Measurements from ENCODE around the gene SUSD6. TPM values are rescaled to one million over a fixed set of nuclear protein-coding genes. Genes with fewer than 3 reads are reported as not detected.
"Not testable (repeated sequence)": the region's sequence is repeated elsewhere in the genome, so short reads cannot be mapped to it uniquely, and the experiment has no call there.

SUSD6 gene
- total RNA-seq, 1 donor from 2014 or later: 48.0 TPM

DNA sequence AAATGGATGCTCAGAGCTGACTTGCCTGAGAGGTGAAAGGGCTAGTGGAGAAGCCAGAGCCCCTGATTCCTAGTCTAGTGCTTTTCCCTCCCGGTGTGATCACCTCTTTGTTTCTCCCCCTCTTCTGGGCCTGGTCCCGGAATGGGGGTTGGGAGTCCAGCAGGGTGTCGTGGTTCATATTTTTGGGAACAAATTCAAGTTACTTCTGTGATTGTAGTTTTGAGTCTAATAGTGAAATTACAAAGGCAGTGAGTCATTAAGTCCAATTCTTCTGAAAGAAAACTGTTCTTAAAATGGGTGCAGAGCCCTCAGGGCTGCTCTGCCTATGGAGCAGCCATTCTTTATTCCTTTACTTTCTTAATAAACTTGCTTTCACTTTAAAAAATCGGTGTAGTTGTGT is 7.6 kb downstream of the SUSD6 start:
- no peak for DNase-seq (ENCODE audit: low spot score)

DNA sequence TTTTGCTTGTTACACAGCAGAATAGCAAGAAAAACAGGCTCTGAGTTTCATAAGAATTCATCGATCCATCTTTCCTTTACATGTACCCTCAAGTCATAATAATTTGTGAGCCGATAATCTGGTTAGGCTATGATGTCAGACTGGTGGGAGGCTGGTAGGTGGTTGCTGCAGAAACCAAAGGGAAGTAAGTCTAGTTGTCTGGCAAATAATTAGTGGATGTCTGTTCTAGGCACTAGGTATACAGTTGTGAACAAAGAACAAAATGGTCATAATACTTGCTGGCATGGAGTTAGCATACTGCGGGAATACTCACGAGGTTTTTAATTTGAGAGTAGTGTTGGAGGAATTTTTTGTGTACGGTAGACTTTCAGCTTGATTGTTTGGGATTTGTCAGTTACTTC is 8.8 kb downstream of the SUSD6 start:
- DNase-seq (ENCODE audit: low spot score): no peak

DNA sequence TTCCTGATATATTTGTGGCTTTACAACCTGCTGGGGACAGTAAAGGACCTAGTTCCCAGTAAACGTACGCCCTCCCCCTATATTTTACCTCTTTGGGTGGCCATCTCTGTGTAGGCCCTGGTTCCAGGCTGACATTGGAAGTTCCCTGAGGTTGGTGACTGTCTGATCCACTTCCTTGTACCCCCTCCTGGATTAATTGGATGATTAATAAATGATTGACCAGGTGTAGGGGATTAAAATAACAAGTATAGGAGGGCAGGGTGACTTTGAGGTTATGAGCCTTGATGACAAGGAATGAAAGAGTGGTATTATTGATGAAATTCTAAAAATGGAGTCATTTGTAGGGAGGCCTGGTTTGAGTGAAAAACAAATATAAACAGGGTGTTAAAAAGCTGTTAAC is 9.6 kb downstream of the SUSD6 start:
- DNase-seq (ENCODE audit: low spot score): no peak

DNA sequence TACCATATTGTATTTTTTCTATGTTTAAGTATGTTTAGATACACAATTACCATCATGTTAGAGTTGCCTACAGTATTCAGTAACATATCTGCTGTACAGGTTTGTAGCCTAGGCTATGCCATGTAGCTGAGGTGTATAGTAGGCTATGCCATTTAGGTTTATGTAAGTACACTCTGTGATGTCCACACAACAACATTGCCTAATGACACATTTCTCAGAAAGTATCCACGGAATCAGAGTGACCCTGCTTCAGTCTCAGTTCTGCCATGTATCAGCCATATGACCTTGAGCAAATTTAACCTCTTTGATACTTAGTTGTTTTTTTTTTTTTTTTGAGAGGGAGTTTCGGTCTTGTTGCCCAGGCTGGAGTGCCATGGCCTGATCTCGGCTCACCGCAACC is 12.7 kb downstream of the SUSD6 start:
- no peak for DNase-seq (ENCODE audit: low spot score)

DNA sequence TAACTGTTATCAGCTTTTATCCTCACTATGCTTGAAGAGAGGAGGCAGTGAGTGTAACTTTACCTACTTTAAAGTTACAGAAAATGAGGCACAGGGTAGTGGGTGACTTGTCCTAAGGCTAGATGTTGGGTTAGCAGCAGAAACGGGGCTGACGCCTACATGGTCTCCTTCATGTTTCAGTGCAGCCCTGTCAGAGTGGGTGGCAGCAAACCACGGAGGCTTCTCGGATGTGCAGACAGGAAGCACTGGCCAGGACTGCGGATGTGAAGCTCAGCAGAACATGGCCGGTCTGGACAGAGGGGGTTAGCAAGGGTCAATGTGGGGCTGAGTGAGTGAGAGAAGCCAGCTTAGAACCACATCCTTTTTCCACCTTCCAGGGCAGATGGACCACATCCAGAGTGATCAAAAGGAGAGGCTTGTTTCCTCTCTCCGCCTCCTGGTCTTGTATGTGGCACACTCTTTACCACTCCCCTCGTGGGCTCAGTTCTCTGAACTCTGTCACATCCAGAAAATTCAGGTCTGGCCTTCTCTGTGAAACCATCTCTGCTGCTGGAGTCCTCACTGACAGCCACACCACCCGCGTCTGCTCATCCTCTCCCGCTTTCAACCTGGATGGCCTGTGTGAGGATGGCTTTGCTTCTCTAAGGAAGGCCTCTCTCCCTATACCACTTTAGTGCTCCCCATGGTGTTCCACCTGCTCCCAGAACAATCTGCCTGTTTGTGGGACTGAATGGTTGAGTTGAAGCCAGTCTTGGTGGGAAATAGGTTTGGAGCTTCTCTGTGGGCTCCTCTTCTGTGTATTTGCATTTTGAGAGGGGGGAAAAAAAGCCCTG is 14.1 kb downstream of the SUSD6 start:
- DNase-seq (ENCODE audit: low spot score): no peak

DNA sequence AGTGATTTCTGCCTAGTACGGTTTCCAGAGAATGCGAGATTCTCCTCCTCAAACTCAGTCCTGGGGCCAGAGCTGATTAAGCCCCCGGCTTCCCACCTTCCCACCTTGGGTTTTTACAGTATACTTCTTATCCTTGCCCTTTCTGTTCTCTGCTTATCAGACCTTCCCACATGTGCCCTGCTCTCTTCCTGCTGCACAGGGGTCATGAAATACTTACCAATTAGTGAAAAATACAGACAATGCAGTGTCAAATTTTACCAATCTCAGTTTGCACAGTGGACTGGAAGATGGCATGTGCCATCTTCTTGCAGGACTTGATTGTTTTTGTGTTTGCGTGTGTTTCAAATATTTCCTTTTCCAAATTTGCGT is 14.7 kb downstream of the SUSD6 start:
- DNase-seq (ENCODE audit: low spot score): no peak

DNA sequence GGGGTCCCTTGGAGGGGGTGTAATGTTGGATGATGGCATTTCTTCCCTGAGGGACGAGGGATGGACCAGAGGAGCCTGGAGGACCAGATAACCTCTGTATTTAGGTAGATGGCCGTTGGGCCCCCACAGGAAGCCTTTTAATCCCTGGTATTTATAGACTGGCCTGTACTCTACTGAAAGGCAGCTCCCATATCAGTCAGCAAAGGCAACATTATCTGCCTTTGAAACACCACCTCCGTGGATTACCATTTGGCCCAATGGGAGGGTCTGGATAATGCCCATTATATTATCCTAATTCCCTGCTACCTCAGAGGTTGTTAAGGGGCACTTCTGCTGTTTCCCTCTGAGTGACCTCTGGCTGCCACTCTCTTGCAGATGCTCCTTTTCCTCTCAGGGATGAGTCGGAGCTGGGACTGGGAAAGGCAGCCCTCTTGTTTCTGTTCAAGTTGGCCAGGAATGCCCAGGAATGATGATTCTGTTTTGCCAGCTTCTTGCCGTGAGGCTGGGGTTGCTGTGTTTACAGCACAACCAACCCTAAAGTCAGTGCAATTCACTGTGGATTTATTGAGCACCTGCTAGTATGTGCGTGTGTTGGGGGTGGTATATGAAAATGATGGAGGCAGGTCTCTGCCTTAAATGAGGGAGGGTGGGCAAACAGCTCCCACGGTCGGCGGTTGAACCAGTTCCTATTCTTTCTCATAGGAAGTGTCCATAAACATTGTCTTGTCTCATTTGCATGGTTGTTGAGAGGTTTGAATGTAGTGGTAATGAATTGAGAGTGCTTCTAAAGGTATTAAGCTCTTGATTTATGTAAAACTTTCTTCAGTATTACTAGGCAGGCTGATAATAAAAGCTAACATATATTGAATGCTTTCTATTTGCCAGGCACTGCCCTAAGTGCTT is 18.1 kb downstream of the SUSD6 start:
- DNase-seq (ENCODE audit: low spot score): no peak

DNA sequence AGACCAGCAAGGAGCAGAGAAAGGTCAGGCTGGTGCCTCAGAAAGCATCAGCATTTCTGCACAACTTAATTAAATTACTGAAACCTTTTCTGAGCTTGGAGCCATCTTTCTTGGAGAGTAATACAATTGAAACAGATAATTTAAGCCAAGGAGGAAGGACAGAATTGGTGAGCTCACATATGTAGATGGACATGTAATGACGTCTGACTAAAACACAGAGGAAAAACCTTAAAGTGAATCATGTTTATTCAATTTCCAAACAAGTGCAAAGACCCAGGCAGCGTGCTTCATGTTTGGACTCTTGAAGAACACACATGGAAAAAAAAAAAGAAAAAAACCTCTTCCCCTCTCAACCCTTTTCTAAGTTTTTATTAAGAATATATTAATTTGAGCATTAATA is 19.0 kb downstream of the SUSD6 start:
- no peak for DNase-seq (ENCODE audit: low spot score)

DNA sequence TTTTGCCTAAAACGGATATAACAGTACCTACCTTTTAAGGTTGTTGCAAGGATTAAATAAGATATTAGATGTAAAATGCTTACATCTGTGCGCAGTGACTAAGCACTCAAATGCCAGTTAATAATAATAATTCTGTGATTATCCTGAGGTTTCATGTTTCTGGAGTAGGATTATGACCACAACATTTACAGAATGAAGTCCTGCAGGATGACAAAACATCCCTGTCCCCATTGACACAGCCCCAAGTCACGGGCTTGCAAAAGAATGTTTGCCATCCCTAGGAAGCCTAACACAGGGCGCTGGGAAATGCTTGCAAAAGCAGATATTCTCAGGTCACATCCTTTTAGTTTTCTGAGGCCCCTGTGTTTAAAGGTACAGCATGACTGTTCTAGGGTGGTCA is 20.1 kb downstream of the SUSD6 start:
- DNase-seq (ENCODE audit: low spot score): no peak

DNA sequence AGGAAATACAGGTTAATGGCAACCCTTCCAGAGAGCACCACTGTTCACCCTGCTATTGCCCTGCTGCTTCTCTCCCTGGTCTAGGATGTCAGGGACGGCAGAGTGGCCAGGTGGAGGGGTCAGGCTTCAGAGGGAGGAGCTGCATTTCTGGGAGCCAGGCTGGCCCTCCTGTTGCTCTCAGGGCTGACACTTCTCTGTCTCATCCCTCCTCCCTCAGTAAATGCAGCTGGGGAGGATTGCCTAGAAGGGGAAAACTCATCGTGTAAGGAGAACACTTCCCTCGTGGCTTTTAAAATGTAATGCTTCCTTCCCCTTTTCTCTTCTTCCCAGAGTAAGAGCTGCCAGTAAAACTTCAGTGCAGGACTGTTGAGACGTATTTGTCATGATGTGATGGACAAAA is 20.8 kb downstream of the SUSD6 start:
- no peak for DNase-seq (ENCODE audit: low spot score)

DNA sequence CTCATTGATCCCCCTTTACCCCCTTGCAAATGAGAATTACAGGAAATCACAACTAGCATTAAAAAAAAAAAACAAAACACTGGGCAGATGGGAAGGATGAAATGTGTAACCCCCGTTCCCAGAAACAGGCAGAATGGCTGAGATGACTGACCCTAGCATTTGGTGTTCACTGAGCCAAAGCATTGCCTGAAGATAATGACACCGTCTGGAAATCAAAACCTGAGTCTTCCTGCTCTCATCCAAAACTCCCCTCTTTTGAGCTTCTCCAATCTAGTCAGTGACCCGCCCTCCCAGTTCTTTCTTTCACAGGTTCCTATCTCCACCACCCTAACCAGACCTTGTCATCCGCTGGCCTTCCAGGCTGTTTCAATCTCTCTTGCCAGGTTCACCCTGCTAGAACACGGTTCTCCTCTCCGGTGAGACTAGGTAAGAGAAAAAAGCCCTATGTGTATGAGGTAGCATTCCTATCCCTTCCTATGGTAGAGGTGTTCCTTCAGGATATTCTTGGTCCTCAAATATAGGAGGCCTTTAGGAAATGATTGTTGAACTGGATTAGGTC is 21.3 kb downstream of the SUSD6 start:
- DNase-seq (ENCODE audit: low spot score): no peak

DNA sequence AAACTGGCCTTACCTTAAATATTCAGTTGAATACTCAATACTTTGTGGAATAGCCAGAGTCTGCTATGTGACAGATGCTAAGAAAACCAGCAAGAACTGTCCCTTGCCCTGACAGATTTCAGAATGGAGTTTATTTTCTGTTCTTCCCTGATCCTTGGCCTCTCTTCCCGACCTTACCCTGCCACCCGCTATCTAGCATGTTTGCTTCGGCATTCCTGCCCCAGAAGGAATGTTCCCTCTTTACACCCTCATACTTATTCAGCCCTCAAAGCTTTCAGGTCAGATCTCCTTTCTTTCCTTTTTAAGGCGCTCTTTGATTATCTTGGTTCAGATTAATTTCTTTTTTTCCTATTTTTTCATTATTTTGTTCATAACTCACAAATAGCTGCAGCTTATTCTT is 21.8 kb downstream of the SUSD6 start:
- no peak for DNase-seq (ENCODE audit: low spot score)

DNA sequence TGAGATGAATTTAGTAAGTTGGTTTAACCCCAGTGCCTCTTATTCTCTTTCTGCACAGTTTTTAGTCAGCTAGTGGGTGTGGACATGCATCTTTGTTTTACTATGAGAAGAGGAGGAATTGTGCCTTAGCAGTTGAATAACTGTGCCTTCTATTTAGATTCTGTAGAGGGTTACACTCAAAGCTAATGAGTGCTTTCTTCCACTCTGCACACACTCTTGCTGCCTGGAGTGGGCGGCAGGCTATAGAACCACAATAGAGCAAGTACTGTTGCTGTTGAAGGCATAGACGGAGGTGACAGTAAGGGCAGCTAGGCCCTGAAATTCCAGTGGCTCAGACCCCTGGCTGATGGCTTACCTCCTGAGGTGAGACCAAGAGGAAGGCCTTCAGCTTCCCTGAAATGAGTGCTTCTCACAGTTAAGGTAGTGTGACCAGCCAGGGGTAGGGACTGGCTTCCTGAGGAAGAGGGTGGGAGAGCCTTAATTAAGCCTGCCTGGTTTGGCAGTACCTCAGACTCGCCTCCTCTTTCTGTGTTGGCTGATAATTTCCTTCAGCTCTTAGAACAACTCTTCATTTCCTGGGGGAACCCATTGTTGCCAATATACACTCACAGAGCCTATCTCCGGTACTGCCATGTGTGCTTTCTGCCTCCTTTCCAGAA is 24.7 kb downstream of the SUSD6 start:
- DNase-seq (ENCODE audit: low spot score): no peak

DNA sequence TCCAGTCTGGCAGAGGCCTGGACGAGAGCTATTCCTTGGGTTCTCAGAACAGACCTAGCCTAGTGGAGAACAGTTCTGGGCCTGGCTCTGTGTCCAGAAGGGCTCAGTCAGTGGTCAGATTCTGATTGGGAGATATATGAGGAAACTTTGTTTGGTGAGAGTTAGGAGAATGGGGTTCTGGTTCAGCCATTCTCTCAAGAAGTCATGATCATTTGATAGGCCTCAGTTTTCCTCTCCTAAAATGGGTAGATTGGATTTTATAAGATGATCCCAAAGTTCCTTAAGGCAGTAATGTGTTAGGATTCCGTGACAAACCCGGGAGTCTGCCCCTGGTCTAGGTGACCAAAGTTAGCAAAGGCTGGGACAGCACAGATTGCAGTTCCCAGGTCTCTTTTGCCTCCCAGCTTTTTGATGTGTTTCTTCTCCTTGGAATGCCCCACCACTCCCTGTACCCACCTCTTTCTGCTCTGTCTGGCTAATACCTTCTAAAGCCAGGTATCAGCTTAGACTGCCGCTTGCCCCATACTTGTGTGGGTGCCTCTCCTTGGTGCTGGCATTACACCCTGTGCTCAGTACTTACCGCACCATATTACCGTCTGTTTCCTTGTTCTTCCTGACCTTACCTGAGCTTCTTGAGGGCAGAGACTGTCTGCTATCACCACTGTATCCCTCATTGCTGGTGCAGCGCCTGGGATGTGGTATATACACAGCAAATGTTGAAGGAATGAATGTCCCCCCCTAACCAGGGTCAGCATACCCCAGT is 25.5 kb downstream of the SUSD6 start:
- no peak for DNase-seq (ENCODE audit: low spot score)

DNA sequence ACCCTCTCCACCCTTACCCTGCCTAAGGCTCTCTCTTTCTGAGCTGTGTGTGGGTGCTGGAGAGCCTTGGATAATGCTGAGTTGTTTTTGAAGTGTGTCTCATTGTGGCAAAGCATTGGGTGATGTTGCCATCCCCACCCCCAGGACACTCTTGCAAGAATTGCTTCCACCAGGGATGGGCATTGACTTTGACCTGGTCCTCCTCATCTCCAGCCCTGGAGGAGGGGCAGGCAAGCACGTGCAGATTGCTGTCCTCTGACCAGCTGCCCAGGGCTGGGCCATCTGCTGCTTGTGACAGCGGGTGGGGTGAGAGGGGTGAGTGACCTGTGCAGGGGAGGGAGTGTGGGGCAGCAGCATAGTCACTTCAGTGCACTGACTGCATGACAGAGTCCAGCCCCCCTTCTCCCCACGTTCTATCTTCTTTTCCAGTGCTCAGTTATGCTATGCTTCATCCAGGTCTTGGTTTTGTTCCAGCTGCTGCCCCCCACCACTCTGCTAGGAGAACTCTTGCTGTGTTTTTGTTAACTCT is 26.2 kb downstream of the SUSD6 start:
- no peak for DNase-seq (ENCODE audit: low spot score)

DNA sequence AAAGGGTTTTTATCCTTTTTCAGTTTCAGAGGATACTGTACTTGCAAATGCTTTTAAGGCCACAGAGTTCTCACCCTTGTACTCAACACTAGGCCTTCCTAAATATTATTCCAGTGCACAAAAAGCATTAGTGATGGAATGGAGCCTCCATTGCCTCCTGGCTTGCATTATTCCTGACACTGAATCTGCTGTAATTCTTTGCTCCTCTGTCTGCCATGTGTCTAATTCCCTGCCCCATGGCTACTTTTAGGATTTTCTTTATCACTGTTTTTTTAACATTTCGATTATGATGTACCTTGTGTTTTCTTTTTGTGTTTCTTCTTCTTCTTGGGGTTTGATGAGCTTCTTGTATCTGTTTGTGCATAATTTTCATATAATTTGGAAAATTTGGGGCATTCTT is 29.5 kb downstream of the SUSD6 start:
- DNase-seq (ENCODE audit: low spot score): no peak

DNA sequence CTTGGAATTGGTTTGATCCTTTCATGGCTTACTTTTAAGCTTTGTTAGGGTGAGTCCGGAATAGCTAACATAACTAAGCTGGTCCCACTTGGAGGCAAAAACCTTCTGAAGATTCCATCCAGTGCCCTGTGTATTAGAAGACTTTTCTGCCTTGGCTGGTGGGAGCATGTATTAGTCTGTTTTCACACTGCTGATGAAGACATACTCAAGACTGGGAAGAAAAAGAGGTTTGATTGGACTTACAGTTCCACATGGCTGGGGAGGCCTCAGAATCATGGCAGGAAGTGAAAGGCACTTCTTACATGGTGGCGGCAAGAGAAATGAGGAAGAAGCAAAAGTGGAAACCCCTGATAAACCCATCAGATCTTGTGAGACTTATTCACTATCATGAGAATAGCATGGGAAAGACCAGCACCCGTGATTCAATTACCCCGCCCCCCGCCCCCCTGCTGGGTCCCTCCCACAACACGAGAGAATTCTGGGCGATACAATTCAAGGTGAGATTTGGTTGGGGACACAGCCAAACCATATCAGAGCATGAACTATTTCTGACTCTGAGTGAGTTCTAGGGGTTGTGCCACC is 30.9 kb downstream of the SUSD6 start:
- DNase-seq (ENCODE audit: low spot score): not testable (repeated sequence)

DNA sequence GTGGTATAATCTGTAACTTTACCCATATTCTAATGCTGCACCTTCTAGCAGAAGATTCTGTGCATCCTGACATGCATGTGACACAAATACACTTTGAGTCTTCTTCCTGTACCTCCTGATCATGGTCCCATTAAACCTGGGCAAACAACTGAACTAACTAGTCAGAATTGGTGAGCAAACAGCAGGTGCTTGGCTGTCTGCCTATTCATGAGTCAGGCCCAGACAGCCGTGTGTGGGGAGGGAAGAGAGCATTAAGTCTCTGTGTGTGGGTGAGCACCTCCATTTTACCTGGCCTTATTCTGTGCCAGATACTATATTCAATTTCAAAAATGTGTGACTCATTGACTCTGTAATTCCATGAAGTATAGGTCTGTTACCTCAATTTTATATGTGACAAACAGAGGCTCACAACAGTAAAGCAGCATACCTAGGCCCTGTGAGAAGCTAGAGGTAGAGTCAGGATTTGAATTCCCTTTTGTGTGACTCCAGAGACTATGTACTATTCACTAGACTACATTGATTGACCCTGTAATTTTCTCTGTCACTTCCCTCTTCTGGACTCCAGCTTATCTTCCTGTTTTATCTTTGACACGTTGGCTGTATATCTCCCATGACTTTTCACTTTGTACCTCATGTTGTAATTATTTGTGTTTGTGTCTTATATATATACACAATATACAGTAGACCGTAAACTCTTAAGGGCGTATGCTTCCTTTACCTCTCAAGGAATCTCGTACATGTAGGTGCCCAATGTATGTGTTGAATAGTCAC is 32.2 kb downstream of the SUSD6 start:
- no peak for DNase-seq (ENCODE audit: low spot score)

DNA sequence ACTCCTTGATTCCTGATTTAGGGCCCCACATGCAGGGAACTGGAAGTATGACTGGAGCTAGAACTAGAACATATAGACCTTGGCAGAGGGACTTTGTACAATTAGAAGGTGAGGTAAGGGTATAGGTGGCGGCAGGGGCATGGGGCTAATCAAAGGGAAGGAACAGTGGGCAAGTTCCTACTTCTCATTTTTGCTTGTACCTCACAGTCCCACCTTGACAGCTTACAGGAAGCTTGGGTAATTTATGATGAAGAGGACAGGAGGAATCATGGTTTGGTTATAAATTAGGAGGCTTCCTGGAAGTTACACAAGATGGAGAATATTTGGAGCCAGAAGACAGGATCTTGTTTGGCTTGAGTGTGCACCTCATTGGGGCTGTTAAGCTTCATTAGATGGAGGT is 33.4 kb downstream of the SUSD6 start:
- no peak for DNase-seq (ENCODE audit: low spot score)

DNA sequence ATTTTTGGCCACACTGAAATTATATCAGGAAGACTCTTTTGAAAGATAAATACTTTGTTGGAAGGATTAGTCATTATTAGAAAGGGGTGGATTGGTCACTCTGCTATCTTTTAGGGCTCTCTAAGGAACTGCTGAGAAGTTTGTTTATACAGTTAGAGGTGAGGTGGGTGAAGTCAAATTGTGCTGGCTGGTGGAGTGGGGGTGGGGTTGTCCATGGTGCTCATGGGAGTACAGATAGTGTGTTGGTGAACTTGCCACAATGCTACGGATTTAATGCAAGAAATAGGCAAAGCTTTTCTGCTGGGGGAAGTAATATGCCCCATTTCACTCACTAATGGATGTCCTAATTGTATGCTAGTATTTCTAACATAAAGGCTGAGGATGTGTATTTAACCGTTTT is 35.8 kb downstream of the SUSD6 start:
- DNase-seq (ENCODE audit: low spot score): no peak

Data from mesenteric fat pad (tissue), 1 donor.